Type B pancreatic cell (in vitro differentiated cells): ENCODE data around the gene ARHGAP15. TPM values are rescaled to one million over a fixed set of nuclear protein-coding genes. Genes with fewer than 3 reads are reported as not detected.

ENCODE experiments used
- DNase-seq: peaks from one replicate; pipeline ENCODE4 v3.0.0; 2021; ENCODE audit warnings: mixed read lengths; ENCODE audit not compliant: unreplicated experiment; ENCODE audit errors: extremely low spot score
- H3K27ac Mint-ChIP-seq: 2 replicates; pipeline ENCODE4 v1.8.0; 2021; ENCODE audit warnings: mild to moderate bottlenecking, mixed read lengths
- H3K27me3 Mint-ChIP-seq: 2 replicates; pipeline ENCODE4 v1.8.0; 2021; ENCODE audit warnings: mixed read lengths
- H3K36me3 Mint-ChIP-seq: 2 replicates; pipeline ENCODE4 v1.8.0; 2021; ENCODE audit warnings: mixed read lengths
- H3K4me1 Mint-ChIP-seq: one replicate; pipeline ENCODE4 v1.8.0; 2021; ENCODE audit warnings: mixed read lengths; ENCODE audit not compliant: unreplicated experiment
- H3K4me3 Mint-ChIP-seq: 2 replicates; pipeline ENCODE4 v1.8.0; 2021; ENCODE audit warnings: mild to moderate bottlenecking, mixed read lengths
- H3K9me3 Mint-ChIP-seq: 2 replicates; pipeline ENCODE4 v1.8.0; 2021; ENCODE audit warnings: mixed read lengths
- CTCF ChIP-seq: fragments of 200-600 bp; sonication (generic); conservative IDR thresholded peaks from 2 replicates; pipeline ENCODE4 v1.5.0; 2021; ENCODE audit warnings: antibody characterized with exemption, mild to moderate bottlenecking
- long read RNA-seq: library from polyadenylated mRNA; unstranded; transcript quantifications from one replicate; pipeline ENCODE4 v2.0.0, GENCODE V29; 2020
- total RNA-seq: library from RNA; stranded (reverse); gene quantifications from 2 replicates; pipeline ENCODE4 v1.2.1, GENCODE V29; 2021; ENCODE audit warnings: low replicate concordance

The ARHGAP15 gene
- total RNA-seq: not detected in 2 replicates
- long read RNA-seq: 0 reads

- DNase-seq: no peak
- no peaks in the 10 kb centered on the region for H3K9me3 Mint-ChIP-seq
- H3K36me3 Mint-ChIP-seq: no peaks in the 10 kb centered on the region
- no peak within 1 kb of the TSS for H3K4me3 Mint-ChIP-seq
- H3K27ac Mint-ChIP-seq: no peak within 1 kb of the TSS
- no peaks in the 10 kb centered on the region for H3K4me1 Mint-ChIP-seq
- TF ChIP-seq CTCF: no peak
- no peaks in the 10 kb centered on the region for H3K27me3 Mint-ChIP-seq
Observed at GRCh38 chr2:143128681-143129580, at the start of gene ARHGAP15. TSS of gene ARHGAP15 (plus strand) at chr2:143129419.

GRCh38 chr2:143081616-143082015 lies 47.6 kb upstream of the ARHGAP15 start:
- no peak overlapping the region for H3K4me3 Mint-ChIP-seq
- H3K4me1 Mint-ChIP-seq: no peaks in the 10 kb centered on the region
- no peak for DNase-seq
- no peak overlapping the region for H3K27ac Mint-ChIP-seq
- TF ChIP-seq CTCF: no peak
- H3K36me3 Mint-ChIP-seq: no peaks in the 10 kb centered on the region
- H3K27me3 Mint-ChIP-seq: no peaks in the 10 kb centered on the region
- H3K9me3 Mint-ChIP-seq: no peaks in the 10 kb centered on the region

DNA sequence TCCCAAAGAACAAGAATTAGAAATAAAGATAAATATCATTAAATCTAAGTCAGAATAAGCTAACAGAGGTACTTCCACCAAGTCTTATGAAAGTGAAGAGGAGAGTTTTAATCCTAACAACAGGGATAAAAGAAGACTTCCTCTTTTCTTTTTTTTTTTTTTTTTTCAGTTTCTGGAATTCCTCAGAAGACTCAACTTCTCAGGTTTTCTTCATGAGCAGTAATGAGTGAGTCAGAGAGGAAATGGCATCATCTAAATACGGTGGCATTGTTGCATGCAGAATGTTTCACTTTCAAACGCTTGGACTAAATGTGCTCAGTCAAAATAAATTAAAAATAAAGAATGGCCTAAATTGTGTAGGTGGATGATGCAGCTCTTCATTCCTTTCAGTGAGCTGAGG lies 45.6 kb upstream of the ARHGAP15 start:
- H3K27me3 Mint-ChIP-seq: no peaks in the 10 kb centered on the region
- no peaks in the 10 kb centered on the region for H3K36me3 Mint-ChIP-seq
- H3K4me1 Mint-ChIP-seq: no peaks in the 10 kb centered on the region
- no peak for DNase-seq
- H3K27ac Mint-ChIP-seq: no peak overlapping the region
- H3K4me3 Mint-ChIP-seq: no peak overlapping the region
- no peaks in the 10 kb centered on the region for H3K9me3 Mint-ChIP-seq
- no peak for TF ChIP-seq CTCF

- no peaks in the 10 kb centered on the region for H3K27me3 Mint-ChIP-seq
- H3K4me3 Mint-ChIP-seq: no peak overlapping the region
- no peaks in the 10 kb centered on the region for H3K36me3 Mint-ChIP-seq
- TF ChIP-seq CTCF: no peak
- DNase-seq: no peak
- no peaks in the 10 kb centered on the region for H3K9me3 Mint-ChIP-seq
- no peaks in the 10 kb centered on the region for H3K4me1 Mint-ChIP-seq
- no peak overlapping the region for H3K27ac Mint-ChIP-seq
Observed at GRCh38 chr2:143084462-143084861, 44.8 kb upstream of the ARHGAP15 start.

DNA sequence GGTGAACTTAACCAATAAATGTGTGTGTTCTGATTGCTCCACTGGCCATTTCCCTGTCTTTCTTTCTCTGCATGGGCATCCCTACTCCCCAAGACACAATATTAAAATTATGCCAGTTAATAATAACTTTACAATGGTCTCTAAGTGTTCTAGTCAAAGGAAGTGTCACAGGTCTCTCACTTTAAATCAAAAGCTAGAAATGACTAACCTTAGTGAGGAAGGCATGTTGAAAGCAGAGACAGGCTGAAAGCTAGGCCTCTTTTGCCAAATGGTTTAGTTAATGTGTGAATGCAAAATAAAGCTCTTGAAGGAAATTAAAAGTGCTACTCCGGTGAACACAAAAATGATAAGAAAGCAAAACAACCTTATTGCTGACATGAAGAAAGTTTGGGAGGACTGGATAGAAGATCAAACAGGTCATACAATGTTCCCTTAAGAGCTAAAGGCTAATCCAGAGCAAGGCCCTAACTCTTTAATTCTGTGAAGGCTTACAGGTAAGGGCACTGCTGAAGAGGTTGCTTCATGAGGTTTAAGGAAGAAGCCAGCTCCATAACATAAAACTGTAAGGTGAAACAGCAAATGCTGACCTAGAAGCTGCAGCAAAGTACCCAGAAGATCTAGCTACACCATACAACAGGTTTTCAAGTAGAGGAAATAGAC lies 44.0 kb upstream of the ARHGAP15 start:
- no peaks in the 10 kb centered on the region for H3K27me3 Mint-ChIP-seq
- H3K4me1 Mint-ChIP-seq: no peaks in the 10 kb centered on the region
- TF ChIP-seq CTCF: no peak
- no peak for DNase-seq
- no peaks in the 10 kb centered on the region for H3K9me3 Mint-ChIP-seq
- no peak overlapping the region for H3K4me3 Mint-ChIP-seq
- no peaks in the 10 kb centered on the region for H3K36me3 Mint-ChIP-seq
- no peak overlapping the region for H3K27ac Mint-ChIP-seq
